HPDE6-E6E7 (cell line): ENCODE results near the gene MINDY4B.
"Not testable (repeated sequence)": the region's sequence is repeated elsewhere in the genome, so short reads cannot be mapped to it uniquely, and the experiment has no call there.

Source experiments
- DNase-seq: peaks from one replicate; pipeline ENCODE4 v3.0.0; 2011; ENCODE audit warnings: missing footprints; ENCODE audit errors: extremely low spot score

MINDY4B gene

DNA sequence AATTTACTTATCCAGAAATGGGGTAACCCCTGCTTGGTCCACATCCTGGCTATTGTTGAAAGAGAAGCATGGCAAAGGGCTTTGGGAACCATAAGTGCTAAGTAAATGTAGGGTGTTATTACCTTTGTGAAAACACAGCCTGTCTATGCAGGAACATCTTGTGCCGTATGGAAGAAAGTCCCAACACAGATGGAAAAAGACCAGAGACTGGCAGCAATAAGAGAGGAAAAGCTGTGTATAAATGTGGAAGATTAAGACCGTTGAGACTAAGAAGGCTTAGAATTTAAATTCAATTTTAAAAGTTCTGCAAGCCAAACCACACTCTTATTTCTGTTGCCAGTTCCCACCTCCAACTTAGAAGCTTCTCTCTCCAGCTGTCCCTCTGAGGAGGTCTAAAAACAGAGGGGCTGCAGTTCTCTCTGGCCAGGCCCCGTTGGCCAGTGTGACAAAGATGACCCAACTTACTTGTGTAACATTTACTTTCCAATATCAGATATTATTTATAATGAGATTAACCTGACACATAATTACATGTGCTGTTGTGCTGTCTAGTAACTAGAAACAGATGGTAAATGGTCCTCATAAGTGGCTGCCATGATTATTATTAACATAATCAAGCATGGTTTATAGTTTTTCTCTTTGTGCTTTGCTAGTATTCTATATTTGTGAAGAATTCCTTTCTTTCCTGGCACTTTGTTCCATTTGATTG, 7.0 kb downstream of the MINDY4B start:
- no peak for DNase-seq

DNA sequence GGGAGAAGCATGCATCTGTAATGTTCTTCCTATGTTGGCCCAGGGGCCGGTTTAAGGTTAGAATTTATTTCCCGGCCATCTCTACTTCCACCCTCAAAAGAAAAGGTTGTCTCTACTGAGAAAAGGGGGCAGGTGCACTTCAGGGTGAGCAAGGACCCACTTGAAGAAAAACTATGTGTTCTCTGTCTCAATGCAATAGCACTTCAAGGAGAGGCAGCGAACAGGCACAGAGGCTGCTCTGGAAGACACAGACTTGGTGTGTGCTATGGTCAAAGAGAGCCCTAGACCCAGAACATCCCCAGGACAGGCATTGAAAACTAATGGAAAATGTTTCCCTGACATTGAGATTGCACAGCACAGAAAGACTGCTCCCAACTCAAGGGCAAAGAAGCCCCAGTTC, 7.6 kb downstream of the MINDY4B start:
- DNase-seq = no peak

DNA sequence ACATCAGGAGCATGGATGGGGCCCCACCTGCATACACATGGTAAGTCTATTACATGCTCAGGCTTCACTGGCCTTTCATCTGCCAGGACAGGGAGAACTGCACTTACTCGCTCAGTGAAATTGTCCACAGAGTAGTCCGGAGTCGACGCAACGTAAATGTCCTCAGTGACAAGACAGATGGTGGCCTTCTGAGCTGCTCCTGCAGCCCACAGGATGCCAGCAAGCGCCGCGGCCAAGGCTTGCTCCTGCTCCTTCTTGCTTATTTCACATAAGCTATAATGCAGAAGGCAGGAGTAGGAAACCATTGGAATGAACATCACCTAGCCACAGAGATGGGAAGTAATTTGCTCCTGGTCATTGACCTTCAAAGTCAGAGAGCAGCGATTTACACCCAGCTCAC, 14.4 kb downstream of the MINDY4B start:
- no peak for DNase-seq

DNA sequence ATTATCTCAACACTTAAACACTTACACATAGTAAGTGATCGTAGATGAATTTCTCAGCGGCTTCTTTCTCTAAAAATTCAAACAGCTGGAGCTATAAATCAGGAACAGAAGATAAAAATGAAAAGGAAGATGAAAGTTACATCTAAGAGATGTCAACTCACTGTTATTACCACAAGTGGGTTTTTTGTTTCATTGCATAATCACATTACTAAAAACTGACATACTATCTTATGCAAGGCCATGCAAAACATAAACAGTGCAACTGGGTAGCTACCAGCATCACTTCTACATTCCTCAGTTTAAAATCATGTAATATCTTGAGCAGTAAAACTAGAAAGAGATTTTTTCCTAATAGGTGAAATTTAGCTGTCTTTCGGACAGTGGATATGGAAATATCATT, 14.9 kb downstream of the MINDY4B start:
- no peak for DNase-seq

DNA sequence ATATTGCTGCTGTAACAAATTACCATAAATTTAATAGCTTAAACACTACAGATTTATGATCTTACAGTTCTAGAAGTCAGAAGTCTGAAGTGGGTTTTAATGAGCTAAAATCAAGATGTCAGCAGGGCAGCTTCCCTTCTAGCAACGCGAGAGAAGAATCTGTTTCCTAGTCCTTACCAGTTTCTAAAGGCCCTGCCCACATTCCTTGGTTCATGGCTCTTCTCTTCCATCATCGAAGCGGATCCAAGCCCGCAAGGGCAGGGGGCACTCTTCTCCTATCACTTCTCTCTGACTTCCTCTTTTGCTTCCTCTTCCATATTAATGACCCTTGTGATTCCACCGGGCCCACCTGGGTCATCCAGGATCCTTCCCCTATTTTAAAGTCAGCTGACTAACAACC, 16.1 kb downstream of the MINDY4B start:
- no peak for DNase-seq

DNA sequence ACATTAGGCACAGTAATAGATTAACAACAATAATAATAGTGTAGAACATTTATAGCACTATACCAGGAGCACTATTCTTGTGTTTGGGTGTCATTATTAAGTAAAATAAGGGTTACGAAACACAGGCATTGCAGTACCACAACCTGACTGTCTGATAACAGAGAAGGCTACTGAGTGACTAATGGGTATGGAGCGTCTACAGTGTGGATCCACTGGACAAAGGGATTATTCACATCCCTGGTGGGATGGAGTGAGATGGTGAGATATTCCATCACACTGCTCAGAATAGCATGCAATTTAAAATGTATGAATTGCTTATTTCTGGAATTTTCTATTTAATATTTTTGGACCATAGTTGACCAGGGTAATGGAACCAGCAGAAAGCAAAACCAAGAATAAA, 18.2 kb downstream of the MINDY4B start:
- DNase-seq = no peak

DNA sequence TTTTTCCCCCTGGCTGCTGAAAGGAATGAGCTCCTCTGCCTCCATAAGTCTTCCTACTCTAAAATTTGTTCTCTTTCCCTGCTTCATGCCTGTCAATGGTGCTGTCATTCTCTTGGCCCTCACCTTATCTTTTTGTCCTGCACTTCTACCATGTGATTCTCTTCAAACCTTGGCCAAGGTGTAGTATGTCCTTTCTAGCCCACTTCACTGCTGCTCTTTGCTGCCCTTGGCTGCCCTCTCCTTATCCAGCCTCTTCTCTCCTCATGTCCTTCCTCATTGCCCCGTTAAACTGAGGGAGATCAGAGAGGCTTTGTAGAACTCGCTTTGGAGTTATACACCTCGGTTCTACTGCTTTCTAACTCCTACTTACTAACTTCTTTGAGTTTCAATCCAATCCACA, 19.7 kb downstream of the MINDY4B start:
- no peak for DNase-seq

DNA sequence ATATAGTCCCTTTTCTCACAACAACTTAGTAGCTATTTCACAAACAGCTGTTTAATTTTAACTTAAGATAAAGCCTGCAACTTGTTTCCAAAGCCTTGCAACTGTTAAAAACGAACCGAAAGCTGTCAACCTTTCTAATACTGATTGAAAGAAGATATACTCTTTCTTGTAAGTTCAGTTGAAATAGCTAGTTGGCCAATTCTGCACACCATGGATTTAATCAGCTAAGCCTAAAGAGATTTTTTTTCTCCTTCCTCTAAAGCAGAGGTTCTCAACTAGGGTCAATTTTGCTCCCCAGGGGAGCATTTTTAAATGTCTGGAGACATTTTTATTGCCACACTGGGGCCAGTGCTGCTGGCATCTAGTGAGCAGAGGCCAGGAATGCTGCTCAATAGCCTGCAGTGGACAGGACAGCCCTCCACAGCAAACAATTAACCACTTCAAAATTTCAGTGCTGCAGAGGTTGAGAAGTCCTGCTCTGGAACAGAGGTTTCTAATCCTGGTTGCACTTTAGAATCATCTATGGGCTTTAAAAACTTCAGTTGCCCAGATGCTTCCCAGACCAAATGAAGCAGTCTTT, 26.2 kb downstream of the MINDY4B start:
- no peak for DNase-seq

DNA sequence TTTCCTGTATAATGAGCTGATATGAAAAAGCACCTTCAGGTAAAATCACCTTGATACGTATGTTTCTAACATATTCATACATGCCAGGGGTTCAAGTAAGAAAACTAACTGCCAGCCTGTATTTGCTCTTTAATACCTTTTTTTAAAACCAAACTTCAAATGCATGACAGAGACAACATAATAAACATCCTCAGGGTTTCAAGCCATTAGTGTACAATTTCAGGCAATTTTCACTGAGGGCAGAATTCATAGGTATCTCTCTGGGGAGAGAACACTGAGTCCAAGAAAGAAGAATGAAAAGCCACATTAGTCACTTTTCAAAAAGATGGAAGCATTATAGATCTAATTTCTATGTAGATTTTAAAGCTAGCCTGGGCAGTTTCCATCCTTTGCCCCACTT, 26.9 kb downstream of the MINDY4B start:
- DNase-seq = no peak

DNA sequence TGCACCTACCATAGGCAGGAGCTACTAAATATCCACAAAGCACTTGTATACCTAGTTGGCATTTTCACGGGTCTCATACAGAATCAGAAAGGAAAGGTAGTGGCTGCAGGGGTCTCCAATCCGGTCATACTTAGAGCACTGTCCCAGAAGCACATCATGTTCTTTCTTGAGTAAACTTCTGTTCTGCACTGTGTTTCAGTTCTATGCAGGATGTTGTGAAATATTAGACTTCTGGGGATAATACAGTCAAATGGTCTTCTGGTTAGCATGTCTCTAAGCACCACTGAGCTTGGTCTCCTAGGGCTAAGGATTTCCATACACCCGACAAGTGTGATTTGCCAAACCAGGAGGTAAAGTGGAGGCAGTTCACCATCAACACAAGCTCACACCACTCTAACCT, 27.9 kb downstream of the MINDY4B start:
- no peak for DNase-seq

DNA sequence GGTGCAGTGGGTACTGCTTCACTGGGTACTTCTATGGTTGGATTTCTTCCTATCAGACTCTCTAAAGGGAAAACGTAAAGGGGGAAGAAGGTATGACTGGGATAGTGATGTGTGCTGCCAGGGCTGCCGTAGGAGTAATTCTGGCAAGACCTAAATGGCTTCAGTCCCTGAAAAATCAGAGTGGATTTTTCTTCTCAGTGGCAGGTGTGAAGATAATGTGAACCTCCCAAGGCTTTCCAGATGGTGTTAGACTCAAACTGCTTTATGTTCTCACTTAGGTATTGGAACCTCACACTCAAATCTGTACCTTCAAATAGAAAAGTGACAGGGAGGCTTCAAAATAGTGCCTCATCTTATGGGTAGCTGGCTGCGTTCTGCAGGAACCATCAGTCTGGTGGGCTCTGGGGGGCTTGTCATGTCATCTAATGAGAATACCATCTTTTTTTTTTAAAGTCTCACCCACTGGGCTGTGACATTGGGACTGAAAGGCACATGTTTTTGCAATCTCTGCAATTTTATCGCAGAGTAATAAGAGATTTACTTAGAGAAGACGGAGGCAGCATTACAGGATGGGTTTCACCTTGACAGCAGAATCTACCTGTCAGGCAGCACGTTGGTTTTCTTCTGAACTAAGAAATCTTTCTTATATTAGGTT, 28.5 kb downstream of the MINDY4B start:
- DNase-seq = no peak

DNA sequence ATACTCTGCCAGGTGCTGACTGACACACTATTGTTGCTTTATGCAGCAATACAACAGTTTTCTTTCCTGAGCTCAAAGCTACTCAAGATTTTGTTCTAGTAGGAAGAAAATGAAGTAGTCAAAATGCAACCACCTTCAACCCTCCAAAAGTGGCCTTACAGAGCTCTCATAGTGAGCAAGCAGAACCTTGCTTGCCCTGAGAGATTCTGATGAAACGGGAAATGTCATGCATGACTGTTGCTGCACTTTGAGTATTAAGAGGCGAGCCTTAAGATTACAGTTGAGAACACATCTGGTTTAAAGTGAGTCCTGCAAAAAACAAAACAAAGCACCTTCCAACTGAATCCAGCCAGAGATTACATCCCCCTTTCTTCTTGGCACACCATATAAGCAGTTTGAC, 29.7 kb downstream of the MINDY4B start:
- DNase-seq = no peak

DNA sequence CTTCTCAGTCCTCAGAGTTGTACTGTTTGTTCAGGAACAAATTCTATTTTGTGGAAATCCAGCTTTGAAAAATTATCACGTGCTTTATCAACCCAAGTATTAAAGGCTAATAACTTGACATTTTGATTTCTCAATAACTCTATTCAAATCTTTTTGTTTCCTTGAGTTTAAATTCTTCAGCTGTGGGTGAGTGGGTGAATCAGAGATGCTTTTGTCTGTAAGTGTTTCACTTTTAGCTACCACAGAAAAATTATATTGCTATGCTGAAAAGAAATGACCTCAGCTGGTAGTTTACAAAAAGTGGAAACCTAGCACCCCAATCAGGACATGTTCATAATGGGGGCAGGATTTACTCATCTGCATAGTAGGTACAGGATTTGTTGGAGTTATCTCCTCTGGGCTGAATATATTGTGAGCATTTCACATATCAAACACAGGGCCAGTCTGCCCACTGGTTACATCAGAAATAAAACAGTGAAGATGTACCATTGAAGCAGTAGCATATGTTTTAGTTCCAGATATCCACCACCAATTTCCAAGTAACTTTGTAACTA, 30.5 kb downstream of the MINDY4B start:
- no peak for DNase-seq

DNA sequence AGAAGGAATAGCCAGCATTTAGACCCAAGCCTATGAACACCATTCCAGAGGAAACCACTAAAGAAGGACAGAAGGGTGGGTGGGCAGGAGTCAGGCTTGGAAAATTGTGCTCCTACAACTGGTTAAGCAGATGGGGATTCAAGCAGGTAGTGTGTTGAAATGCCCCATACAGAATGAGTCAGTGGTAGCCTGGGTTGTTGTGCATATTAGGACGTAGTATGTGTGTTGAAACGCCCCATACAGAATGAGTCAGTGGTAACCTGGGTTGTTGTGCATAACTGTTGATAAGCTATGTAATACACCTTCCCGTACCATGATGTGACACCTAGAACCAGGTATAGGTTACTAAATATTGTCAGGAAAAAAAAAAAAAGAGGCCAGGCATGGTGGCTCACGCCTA, 34.0 kb downstream of the MINDY4B start:
- DNase-seq = peak; percentile 92

DNA sequence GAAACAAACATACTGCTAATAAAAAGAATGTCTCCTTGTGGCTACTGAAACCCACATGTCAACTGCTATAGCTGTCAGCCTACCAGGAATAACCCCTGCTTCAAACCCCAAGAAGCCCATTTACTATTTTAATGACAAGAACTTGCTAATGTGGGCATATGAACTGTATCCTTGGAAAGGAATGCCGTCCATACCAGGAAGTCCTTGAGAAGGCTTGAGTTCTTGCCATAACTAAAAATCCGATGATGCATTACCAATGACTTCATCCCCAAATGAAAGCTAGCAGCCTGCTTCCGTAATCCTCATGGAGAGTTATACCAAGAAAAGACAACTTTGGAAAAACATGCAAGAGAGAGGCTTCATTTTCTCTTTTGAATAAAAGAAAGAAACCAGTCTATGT, 34.8 kb downstream of the MINDY4B start:
- DNase-seq = no peak

DNA sequence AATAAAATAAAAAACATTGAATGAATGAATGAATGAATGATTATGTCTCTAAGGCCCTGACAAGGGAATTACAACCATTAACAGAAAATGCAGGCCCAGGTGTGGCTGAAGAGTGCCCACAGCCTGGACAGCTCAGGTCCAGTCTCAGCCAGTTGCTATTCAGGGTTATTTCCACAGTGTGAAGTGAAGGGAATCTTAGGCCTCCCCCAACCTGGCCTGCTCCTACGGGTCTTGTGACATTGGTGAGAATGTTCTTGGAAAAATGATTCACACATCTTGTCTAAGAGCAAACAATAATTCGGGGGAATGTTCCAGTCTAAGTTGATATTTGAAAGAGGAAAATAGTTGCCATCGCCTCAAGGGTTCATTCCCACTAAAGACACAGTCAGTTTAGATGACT, 37.0 kb downstream of the MINDY4B start:
- no peak for DNase-seq

DNA sequence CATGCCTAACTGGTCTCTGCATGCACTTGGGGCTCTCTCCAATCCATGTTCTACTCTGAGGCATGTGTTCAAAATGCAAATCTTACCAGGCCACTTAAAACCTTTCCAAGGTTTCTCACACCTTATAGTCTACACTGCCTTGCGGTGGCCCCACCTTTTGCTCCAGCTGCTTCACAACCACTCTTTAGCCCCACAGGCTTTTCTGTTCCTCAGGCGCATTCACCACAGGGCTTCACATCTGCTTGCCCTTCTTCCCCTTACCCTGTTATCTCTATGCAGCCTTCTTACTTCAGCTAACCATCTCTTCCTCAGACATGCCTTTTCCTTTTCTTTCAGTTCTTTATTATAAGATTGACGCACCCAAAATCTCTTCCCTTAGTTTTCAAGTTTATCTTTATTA, 37.8 kb downstream of the MINDY4B start:
- DNase-seq = no peak

DNA sequence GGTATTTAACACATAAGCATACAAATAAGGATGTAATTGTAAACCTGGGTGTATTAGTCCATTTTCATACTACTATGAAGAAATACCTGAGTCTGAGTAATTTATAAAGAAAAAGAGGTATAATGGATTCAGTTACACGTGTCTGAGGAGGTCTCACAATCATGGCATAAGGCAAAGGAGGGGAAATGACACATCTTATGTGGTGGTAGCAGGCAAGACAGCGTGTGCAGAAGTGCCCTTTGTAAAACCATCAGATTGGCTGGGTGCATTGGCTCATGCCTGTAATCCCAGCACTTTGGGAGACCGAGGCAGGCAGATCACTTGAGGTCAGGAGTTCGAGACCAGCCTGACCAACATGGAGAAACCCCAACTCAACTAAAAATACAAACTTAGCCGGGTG, 41.3 kb downstream of the MINDY4B start:
- DNase-seq = not testable (repeated sequence)

DNA sequence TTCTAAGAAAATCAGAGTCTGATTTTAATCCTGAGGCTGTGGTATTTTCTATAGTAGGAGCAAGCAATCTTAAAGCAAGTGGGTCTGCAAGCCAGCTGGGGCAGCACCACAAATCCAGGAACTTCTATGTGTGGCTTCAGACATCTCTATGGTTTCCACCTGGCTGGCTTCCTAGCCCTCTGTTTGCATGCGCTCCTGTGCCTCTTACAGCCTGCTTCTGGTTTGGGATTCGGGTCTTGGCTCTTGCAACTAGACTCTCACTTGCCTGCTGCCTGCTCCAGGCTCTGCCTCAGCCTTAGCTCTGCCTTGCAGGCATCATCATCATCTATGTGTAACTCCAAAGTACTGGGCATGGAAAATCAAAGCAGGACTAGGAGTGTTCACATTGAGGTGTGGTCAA, 43.4 kb downstream of the MINDY4B start:
- no peak for DNase-seq

DNA sequence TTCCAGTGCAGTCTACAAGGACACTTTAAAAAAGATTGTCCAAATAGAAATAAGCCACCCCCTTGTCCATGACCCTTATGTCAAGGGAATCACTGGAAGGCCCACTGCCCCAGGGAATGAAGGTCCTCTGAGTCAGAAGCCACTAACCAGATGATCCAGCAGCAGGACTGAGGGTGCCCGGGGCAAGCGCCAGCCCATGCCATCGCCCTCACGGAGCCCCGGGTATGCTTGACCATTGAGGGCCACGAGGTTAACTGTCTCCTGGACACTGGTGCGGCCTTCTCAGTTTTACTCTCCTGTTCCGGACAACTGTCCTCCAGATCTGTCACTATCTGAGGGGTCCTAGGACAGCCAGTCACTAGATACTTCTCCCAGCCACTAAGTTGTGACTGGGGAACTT, 47.3 kb downstream of the MINDY4B start:
- not testable (repeated sequence) for DNase-seq

DNA sequence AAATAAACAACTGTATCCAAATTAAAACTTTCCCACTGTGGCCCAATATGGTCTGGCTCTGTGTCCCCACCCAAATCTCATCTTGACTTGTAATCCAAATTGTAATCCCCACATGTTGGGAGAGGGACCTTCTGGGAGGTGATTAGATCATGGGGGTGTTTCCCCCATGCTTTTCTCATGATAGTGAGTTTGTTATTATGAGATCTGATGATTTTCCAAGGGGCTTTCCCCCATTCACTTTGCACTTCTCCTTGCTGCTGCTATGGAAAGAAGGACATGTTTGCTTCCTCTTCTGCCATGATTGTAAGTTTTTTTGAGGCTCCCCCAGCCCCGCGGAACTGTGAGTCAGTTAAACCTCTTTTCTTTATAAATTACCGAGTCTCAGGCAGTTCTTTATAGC, 55.0 kb downstream of the MINDY4B start:
- DNase-seq = no peak

DNA sequence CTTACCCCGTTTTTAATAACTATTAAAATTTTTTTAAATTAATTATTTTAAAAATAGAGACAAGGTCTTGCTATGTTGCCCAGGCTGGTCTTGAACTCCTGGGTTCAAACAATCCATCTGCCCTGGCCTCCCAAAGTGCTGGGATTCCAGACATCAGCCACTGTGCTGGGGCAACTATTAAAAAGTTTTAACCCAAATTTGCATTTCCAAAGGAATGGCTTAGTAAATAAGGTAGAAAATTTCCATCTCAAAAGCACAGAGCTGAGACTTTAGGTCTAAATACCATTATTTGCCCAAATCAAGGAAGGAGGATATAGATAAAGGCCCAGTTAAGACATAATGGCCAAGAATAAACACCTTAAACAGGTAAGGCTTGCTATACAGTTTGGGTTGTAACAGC, 56.4 kb downstream of the MINDY4B start:
- DNase-seq = no peak

DNA sequence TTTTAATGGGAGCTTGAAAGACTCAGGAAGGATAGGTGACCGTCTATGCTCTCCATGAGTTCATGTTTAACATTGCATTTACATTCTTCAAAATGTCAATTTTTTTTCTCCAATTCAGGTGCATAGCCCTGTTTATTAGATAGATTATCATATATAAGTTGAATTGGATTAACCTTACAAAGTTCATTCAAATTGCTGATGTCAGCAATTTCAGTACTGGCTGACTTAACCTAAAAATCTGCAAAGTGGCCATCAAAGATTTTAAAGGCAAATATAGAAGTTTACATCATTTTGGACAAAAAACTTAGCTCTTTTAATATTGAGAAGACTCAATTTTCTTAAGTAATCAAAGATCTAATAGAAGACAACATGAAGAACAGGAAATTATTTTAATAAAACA, 57.8 kb downstream of the MINDY4B start:
- DNase-seq = no peak
